DND-41 (cell line): ENCODE results near the gene KCNIP4.

Experiments
- EZH2 ChIP-seq: IDR thresholded peaks from 3 replicates; pipeline ENCODE4 v1.6.1; 2012; ENCODE audit warnings: borderline replicate concordance, low read depth, mild to moderate bottlenecking, moderate library complexity, low read length, inconsistent platforms; ENCODE audit not compliant: severe bottlenecking
- TF ChIP-seq, protein P1 (sequence below): IDR thresholded peaks from 2 replicates; pipeline ENCODE4 v1.5.1; 2012; ENCODE audit warnings: borderline replicate concordance, low read length, moderate library complexity, mild to moderate bottlenecking; ENCODE audit not compliant: poor library complexity, severe bottlenecking; ENCODE audit errors: extremely low read depth

- TF ChIP-seq, protein P1, sequence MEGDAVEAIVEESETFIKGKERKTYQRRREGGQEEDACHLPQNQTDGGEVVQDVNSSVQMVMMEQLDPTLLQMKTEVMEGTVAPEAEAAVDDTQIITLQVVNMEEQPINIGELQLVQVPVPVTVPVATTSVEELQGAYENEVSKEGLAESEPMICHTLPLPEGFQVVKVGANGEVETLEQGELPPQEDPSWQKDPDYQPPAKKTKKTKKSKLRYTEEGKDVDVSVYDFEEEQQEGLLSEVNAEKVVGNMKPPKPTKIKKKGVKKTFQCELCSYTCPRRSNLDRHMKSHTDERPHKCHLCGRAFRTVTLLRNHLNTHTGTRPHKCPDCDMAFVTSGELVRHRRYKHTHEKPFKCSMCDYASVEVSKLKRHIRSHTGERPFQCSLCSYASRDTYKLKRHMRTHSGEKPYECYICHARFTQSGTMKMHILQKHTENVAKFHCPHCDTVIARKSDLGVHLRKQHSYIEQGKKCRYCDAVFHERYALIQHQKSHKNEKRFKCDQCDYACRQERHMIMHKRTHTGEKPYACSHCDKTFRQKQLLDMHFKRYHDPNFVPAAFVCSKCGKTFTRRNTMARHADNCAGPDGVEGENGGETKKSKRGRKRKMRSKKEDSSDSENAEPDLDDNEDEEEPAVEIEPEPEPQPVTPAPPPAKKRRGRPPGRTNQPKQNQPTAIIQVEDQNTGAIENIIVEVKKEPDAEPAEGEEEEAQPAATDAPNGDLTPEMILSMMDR = no peak
- no peak for TF ChIP-seq EZH2
Observed at GRCh38 chr4:21948347-21949072, at the start of gene KCNIP4.
